ENCODE measurements around the gene SLC25A46. TPM values are rescaled to one million over a fixed set of nuclear protein-coding genes. Genes with fewer than 3 reads are reported as not detected.

Gene SLC25A46
- total RNA-seq, 2 donors from 2014 or later, result 35.4 to 52.7 TPM

DNA sequence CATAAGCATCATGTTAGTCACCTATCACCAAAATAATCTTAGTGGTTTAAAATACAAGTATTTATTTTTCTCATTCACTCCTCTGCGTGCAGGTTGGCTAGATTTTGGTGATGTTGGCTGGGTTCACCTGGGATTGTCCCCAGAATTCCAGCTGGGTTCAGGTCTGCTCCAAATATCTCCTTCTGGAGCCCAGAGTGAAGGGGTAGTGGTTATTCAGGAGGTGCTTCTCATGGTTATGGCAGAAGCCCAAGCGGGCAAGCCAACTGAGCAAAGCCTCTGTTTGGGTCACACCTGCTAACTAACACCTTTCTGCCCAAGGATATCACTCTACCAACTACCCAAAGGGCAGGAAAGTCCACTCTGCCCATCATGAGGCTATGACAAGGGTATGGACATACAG lies 4.7 kb upstream of the SLC25A46 start:
- Histone ChIP-seq H3K4me1 (no peaks in the 10 kb centered on the region), H3K27ac (no peak overlapping the region), H3K27me3 (no peaks in the 10 kb centered on the region), H3K36me3 (no peaks in the 10 kb centered on the region), H3K9me3 (no peaks in the 10 kb centered on the region), H3K4me3 (no peak overlapping the region)
- DNase-seq (ENCODE audit: low spot score), result no peak
- TF ChIP-seq, protein P1, sequence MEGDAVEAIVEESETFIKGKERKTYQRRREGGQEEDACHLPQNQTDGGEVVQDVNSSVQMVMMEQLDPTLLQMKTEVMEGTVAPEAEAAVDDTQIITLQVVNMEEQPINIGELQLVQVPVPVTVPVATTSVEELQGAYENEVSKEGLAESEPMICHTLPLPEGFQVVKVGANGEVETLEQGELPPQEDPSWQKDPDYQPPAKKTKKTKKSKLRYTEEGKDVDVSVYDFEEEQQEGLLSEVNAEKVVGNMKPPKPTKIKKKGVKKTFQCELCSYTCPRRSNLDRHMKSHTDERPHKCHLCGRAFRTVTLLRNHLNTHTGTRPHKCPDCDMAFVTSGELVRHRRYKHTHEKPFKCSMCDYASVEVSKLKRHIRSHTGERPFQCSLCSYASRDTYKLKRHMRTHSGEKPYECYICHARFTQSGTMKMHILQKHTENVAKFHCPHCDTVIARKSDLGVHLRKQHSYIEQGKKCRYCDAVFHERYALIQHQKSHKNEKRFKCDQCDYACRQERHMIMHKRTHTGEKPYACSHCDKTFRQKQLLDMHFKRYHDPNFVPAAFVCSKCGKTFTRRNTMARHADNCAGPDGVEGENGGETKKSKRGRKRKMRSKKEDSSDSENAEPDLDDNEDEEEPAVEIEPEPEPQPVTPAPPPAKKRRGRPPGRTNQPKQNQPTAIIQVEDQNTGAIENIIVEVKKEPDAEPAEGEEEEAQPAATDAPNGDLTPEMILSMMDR (IDR thresholded peaks at IDR 0.05), result no peak

DNA sequence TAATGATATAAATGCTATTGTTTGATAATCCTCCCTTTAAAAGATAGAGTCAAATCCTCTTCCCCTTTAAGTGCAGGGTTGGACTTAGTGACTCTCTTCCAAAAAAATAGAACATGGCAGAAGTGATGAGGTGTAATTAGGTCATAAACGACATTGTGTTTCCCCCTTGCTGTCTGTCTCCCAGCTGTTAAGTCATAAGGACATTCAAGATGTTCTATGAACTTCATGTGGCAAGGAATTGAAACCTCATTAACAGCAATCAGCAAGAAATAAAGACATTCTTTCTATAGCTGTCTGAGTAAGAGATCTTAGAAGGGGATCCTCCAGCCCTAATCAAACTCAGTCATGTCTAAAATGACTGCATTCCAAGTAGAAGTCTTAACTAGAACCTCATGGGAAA lies 3.3 kb upstream of the SLC25A46 start:
- Histone ChIP-seq H3K4me1 (peaks cover 0 to 9% of the 10 kb centered on the region in 2 donors), H3K9me3 (no peaks in the 10 kb centered on the region), H3K27ac (no peak overlapping the region), H3K4me3 (no peak overlapping the region), H3K27me3 (no peaks in the 10 kb centered on the region), H3K36me3 (no peaks in the 10 kb centered on the region)
- TF ChIP-seq, protein P1 (IDR thresholded peaks at IDR 0.05), result no peak
- DNase-seq (ENCODE audit: low spot score), result no peak

DNA sequence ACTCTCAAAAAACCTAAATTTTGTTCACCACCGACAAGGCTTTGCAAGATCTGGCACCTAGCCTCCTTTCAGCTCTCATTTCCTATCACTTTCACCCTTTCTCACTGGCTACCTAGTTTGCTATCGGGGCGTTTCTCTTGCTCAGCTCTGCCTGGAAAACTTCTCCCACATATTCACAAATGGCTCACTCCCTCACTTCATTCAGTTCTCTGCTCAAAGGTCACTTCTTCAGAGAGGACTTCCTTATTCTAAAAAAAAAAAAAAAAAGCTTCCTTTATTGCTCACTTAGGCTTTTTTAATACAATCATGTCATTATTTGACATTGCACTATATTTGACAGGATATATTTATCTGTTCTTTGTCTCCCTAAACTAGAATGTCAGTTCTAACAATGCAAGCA lies 2.1 kb upstream of the SLC25A46 start:
- H3K36me3 ChIP-seq, result no peaks in the 10 kb centered on the region
- no peak for DNase-seq (ENCODE audit: low spot score)
- H3K27me3 ChIP-seq, result no peaks in the 10 kb centered on the region

DNA sequence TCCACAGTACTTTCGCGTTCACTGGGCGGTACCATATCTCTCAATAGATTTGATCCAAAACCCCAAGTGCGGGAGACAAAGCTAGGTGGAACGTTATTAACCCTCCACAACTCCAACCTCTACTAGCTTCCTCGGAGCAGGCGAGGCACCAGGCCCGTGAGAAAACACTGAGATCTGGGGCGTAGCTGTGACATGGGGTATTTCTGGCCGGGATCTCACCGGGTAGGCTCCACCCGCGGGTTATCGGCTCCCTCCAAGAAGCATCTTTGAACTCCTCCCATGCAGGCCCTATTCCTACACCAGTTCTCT lies 350 bp upstream of the SLC25A46 start:
- DNase-seq (ENCODE audit: low spot score), result peak; percentile 60
- Histone ChIP-seq H3K27ac (peak overlapping the region; percentile 82 to 91), H3K9me3 (no peaks in the 10 kb centered on the region), H3K36me3 (no peaks in the 10 kb centered on the region), H3K27me3 (no peaks in the 10 kb centered on the region), H3K4me1 (peaks cover 0 to 9% of the 10 kb centered on the region in 2 donors), H3K4me3 (peak overlapping the region; percentile 93 to 96)
- TF ChIP-seq, protein P1 (IDR thresholded peaks at IDR 0.05), result no peak

More for the DNA sequence above, 2.1 kb upstream of the SLC25A46 start:
- Histone ChIP-seq H3K9me3 (no peaks in the 10 kb centered on the region), H3K27ac (no peak overlapping the region), H3K4me3 (no peak overlapping the region), H3K4me1 (peaks cover 0 to 9% of the 10 kb centered on the region in 2 donors)
- TF ChIP-seq, protein P1 (IDR thresholded peaks at IDR 0.05), result no peak

DNA sequence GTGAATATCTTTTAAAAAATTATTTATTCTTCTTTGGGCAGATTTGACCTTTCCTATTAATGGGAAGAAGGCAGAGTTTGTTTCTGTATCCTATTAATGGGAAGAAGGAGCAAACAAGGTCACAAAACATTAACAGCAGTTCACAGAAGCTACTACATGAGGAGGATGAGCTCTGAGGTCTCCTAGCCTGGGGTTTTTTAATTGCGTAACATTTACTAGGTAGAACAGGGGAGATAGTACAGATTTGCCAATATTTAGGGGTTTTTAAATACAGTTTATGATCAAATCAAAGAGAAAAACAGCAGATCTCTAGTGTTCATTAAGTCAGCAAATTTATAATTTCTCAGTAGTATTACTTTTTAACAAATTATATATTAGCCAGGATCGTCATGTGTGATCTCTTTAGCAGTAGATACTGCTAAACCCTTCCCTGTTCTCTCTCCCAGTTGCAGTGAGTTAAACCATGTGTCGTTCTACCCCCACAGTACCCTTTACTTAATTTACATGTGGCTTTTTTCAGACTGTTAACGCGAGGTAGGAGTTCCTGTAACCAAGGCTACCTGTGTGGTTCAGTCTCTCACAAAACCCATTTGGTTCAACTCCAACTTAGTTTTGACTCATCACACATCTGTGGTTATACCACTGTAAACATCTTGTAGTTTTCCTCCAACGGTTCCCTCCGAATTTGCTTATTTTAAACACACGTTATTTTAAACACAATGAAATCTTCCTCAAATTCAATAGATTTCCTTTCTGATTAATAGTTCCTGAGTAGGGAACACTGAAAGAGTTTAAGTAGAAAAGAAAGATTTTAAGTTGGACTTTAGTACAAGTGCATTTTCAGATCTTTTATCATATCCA lies 13.3 kb downstream of the SLC25A46 start:
- peaks cover 34% of the 10 kb centered on the region for H3K36me3 ChIP-seq
- DNase-seq (ENCODE audit: low spot score), result no peak
- TF ChIP-seq, protein P1 (IDR thresholded peaks at IDR 0.05), result no peak

DNA sequence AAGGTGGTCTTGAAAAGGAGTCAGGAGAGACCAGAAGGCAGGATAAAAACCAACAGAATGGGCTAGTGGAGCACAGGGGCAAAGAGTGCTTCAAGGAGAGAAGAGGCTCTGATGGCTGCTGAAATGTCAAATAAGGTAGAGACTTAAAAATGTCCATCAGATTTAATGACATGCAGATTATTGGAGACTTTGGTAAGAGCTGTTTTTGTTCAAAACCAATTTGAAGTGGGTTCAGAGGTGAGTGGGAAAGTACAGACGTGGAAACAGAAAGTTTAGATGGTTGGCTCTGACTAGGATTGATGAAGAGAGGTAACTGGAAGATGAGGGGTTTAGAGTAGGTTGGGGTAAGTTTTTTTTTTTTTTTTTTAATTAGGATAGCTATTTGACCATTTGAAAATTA lies 14.1 kb downstream of the SLC25A46 start:
- no peaks in the 10 kb centered on the region for H3K9me3 ChIP-seq
- TF ChIP-seq, protein P1 (IDR thresholded peaks at IDR 0.05), result no peak
- H3K36me3 ChIP-seq, result peaks cover 35% of the 10 kb centered on the region
- H3K4me1 ChIP-seq, result no peaks in the 10 kb centered on the region
- no peak overlapping the region for H3K4me3 ChIP-seq
- H3K27ac ChIP-seq, result no peak overlapping the region
- no peak for DNase-seq (ENCODE audit: low spot score)
- H3K27me3 ChIP-seq, result no peaks in the 10 kb centered on the region

More for the DNA sequence above, 13.3 kb downstream of the SLC25A46 start:
- no peaks in the 10 kb centered on the region for H3K27me3 ChIP-seq
- H3K9me3 ChIP-seq, result no peaks in the 10 kb centered on the region
- no peak overlapping the region for H3K4me3 ChIP-seq
- H3K4me1 ChIP-seq, result no peaks in the 10 kb centered on the region
- H3K27ac ChIP-seq, result no peak overlapping the region
